HG02623 (cell line): ENCODE data around the gene FHAD1.
"Not testable (repeated sequence)": the region's sequence is repeated elsewhere in the genome, so short reads cannot be mapped to it uniquely, and the experiment has no call there.

Experiments used
- ATAC-seq: cut with Tn5 transposase; IDR thresholded peaks from one replicate; pipeline ENCODE4 v1.9.1; 2021; ENCODE audit warnings: moderate library complexity; ENCODE audit not compliant: unreplicated experiment

The FHAD1 gene

DNA sequence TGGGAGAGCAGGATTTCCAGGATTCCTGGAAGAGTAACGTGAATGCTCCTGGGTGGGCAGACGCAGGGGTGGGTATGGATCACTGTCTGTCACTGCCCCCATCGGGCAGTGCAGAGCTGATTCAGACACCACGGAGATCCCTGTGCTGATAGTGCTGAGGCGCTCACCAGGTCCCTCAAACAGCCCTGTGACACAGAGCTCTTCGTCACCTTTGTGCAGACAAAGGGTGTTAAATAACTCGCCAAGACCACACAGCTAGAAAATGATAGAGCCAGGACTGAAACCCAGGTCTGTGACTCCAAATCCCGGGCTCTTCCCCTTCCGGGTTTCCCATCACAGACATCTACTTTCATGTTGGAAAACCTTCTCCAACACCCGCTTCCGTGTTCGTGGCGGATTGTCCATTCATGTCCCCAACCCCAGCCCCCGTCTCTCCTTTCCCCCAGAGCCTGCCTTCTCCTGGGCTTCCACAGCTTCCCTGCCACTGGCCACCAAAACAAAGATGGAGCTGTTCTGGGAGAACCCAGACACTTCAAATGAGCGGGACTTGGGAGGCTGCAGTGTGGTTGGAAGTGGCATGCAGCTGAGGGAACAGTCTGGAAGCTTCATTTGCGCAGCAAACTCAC is 165.3 kb downstream of the FHAD1 start:
- ATAC-seq = no peak

DNA sequence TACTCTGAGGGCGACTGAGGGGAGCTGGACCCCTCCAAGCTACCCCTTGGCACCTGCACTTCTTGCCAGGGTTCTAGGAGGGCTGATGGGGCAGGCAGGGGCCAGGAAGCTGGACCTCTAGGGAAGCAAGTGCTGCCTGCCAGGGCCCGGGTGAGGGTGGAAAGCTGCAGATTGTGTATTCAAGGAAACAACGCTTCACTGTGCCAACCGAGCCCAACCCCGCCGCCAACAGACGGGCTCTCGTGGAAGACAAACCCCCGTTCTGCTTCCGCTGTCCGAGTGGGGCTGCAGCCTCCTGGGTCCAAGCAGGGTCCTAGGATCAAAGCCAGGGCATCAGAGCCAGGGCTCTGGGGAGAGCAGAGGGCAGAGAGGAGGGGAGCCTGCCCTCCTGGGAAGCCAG is 165.8 kb downstream of the FHAD1 start:
- no peak for ATAC-seq

DNA sequence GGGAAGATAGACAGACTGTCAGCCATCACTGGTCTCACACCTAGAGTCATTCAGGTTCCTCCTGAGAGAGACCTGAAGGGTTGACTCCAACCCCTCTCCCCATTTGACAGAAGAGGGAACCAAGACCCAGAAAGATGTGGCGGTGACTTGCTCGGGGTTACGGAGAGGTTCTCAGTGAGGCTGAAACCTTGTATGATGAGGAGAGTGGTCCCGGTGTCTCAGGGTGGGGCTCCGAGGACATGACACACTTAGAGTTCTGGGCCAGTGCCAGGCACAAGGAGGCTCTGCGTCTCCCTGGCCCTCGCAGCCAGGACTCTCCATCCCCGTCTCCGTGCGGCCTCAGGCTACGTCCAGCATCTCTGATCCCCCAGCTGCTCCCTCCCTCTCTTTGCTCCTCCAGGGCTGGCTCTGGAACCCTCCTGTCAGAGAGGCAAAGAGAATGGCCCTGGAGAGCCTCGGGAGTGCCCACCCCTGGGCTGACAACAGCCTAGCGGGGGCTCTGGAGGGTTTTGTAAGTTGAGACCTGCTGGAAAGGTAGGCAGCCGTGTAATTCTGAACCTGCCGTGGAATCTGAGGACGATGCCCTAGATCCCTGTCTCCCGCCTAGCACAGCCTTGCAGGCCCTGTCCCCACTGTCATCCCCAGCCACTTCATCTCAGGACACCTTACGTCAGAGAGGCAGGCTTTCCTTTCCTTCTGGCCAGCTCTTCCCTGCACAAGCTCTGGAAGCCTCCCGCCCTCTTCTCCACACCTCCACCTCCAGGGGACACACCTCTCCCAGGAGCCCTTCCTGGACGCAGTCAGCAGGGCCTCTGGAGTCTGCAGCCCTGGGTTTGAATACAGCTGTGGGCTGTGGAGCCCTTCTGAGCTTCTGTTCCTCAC is 166.8 kb downstream of the FHAD1 start:
- ATAC-seq = no peak

DNA sequence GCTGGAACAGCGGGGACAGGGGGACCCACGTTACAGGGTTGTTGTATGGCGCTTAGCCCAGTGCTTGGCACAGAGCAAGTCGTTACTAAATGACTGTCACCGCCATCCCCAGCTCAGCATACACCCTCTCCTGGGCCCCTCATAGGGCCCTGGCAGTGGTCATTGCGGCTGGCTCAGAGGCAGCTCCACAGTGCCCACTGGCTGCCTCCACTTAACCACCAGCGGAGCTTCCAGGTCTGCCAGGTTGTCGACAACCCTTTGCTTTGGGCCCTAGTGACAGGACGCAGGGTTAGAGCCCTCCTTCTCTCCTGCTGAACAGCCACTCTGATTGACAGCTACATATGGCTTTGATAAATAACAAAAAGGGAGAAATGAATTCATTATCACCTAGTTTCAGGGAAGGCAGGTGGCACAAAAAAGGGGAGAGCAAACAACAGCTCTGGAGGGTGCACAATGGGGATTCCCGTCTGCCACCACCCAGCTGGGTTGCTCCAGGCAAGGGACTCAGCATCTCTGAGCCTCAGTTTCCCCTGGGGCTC is 167.5 kb downstream of the FHAD1 start:
- no peak for ATAC-seq

DNA sequence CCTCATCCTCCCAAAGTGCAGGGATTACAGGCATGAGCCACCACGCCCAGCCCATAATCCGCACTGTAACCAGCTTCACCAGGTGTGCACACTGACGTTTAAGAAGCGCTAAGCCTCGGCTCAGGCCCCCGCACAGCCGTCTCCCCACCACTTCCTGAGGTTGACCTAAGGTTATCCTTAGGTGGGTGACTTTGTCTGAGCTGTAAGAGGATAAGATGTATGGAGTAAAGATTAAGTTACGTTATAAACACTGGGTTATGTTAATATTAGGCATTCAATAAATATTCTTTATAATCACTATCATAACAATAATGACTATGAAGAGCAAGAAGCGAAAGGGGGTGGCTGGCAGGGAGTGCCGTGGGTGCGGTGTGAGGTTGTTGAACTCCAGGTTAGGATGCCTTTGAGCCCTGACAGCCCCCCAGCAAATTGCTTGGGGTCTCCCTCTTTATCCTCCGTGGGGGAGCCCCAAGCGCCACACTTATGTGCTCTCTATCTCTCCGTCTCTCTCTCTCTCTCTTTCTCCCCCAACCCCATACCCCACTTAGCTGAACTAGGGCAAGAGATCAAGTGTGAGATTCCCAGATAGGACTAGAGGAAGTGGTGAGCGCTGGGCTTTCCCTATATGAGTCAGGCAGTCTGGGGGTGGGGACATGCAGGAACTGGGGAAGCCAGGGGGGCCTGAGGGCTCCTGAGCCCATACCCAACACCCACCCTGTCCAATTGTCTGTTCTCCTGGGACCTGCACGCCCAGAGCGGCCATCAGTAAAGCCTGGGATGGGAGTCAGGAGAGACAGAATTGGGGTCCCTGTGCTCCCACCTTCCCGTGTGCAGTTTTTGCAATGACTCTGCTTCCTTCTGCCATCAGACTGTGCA is 170.3 kb downstream of the FHAD1 start:
- no peak for ATAC-seq

DNA sequence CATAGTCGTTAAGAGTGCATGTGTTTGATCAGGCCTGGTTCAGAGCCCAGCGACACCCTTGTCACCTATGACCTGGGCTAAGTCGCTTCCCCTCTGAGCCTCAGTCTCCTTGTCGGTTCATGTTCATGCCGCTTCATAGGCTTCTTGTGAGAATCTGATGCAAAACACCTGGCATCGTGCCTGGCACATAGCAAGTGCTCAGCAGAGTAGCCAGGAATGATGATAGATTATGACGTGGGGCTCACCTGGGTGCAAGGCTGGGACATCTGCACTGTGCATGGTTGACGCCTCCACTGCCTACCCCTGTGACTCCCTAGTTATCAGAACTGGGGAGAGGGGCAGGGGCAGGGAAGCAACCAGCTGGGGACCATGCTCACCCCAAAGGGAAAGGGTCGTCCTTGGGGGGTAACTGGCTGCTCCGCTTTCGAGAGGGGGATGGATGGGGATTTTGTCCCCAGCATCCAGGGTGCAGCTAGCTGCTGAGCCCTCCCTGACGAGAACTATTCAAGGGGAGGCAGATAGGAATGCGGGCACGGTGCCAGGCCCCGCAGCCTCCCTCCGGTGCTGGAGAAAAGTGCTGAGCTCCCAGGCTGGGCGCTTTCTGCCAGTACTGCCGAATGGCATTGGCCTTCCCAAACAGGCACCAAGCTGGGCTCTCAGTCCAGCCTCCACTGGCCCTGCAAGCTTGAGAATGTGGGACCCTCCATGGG is 171.9 kb downstream of the FHAD1 start:
- ATAC-seq = no peak

DNA sequence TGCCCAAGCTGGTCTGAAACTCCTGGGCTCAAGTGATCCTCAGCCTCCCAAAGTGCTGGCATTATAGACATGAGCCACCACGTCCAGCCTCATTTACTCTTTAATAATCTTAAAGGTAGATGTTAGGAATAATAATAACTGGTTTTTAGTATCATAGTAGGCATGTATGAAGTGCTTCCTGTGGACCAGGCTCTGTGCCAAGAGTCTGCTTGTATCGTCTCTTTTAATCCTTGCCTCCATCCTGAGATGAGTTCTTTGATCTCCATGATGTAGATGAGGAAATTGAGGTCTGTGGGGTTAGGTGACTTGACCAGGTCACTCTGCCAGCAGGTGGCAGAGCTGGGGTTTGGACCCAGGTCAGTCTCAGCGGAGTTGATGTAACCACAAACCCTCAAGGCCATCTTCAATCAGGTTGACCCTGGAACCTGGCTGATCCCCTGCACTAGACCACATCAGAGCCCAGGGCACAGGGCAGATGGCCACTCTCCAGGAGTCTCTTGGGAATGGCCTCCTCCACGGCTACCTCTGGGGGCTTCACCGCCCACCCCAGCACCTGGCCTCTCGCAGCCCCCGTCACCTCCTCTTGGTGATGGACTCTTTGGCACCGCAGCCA is 173.9 kb downstream of the FHAD1 start:
- ATAC-seq = no peak

DNA sequence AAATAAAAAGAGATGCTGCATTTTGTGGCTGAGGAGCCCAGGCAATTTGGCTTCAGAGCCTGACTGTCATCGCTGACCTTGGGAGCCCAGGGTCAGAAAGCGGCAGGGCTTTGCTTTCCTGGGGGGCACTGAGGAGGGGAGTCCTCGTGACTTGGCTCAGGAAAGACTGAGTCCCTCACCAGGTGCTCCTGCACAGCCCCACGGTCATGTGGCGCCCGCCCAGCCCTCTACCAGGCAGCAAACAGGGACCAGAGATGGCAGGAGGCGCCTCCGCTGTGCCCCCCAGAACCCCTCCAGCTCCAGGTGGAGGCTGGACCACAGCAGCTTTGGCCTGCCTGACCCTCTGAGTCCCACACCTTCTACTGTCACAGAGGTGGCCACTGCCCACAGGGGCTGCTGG is 175.8 kb downstream of the FHAD1 start:
- ATAC-seq = no peak

DNA sequence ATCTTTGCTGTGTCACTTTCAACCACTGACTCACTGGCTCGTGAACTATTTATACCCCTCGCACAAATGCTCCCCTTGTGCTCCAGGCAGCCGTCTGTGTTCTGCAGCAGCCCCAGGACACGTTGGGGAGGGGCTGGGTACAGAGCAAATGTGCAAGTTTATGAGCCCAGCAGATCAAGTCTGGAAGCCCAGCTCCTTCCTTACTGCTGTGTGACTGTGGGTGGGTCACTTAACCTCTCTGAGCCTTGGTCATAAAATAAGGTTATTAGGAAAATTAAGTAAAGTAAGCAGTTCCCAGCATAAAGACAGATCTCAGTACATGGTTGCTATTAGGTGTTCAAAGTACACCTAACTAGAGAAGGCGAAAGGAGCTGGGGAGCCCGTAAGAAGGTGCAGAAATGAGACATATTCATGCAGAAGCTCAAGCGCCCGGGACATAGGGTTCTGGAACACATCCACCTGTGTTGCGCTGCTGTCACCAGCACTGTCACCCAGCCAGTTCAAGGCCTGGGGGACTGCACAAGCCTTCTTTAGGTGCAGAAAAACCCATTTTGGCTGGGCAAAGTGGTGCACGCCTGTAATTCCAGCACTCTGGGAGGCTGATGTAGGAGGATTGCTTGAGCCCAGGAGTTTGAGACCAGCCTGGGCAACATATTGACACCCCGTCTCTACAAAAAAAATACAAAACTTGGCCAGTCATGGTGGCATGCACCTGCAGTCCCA is 176.5 kb downstream of the FHAD1 start:
- no peak for ATAC-seq

DNA sequence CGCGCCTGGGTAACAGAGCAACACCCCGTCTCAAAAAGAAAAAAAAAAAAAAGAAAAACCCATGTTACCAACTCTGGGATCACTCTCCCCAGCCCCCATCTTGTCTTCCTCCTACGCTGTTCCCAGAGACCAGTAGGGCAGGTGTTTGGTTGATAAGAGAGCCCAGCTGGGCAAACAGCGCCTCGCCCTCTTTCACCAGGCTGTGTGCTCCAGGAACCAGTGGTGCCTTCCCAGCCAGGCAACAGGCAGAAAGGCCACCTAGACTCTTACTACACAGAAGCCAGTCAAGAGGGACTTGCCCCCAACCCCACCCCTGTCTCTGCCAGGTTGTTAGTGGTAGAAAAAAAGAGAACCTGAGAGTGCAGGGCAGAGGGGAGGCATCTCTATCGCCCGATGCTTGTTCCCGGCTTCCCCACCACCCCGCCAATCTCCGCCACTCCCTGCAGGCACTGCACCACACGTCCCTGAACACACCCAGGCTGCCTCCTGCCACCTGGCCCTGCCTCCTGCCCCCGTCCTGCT is 177.2 kb downstream of the FHAD1 start:
- ATAC-seq = no peak

DNA sequence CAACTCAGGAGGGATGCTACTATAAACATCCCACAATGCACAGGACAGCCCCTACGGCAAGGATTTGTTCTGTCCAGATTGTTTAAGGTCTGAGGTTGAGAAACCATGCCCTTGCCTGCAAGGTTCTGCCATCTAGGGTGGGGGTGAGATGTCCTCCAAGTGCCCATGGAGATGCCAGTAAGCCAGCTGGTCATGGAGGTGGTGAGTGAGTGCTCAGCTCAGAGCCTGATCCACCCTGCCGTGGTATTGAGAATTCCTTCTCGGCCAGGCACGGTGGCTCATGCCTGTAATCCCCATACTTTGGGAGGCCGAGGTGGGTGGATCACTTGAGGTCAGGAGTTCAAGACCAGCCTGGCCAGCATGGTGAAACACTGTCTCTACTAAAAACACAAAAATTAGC is 178.0 kb downstream of the FHAD1 start:
- ATAC-seq = no peak

DNA sequence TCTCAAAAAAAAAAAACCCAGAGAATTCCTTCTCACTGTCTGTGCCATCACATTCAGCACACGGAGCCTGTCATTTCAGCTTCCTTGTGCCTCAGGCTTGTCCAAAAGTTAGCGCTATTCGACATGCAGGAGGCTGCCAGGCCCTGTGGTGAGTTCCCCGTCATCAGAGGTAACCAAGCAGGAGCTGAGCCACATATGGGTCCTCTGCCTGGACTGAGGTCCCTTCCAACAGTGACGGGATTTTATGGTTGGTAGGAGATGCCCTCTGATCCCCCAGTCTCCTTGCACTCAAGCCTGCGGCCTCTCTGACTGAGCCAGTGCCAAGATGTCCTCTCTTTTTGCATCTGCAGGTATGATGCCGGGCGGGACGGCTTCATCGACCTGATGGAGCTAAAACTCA is 178.5 kb downstream of the FHAD1 start:
- no peak for ATAC-seq

DNA sequence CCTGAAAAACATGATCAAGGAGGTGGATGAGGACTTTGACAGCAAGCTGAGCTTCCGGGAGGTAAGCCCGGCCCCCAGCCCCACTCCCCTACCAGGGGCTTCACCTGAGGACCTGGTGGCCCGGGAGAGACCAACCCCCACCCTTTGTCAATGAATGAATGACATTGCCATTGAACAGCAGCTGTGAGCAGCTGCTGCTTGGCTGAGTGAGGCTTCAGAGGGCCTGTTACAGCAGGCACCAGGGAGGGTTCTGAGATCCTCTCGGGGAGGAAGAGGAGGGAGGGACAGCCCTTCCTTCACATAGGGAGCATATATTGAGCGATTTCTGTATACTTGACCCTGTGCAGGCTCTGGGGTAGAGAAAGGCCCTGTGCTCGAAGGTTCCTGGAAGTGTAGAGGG is 178.9 kb downstream of the FHAD1 start:
- no peak for ATAC-seq

DNA sequence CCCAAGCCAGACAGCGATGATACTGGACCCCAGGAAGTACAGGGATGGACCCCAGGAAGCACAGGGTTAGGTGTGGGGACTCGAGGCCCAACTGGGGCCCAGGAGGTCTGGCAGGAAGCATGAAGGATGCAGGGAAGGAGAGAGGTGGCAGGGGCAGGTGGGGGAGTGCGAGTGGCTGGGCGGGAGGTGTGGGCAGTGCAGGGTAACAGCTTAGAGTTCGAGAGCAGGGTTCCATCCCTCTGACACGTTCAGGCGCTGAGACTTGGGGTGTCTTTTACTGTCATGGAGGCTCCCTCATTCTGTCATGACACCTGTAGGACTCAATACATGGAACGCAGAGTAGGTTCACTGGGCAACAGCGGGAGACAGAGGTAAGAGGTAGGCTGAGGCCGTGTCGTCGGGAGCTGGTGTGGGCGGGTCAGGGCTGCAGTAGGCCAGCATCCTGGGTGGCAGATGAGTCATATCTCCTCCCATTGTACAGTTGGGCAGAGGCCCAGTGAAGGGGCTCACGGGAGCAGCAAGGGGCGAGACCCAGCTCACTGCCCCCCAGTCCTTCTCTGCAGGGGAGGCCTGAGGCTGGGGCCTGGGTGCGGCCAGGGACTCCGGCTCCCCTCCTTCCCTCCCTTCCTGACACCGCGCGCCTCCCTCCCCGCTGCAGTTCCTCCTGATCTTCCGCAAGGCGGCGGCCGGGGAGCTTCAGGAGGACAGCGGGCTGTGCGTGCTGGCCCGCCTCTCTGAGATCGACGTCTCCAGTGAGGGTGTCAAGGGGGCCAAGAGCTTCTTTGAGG is 179.7 kb downstream of the FHAD1 start:
- ATAC-seq = no peak

DNA sequence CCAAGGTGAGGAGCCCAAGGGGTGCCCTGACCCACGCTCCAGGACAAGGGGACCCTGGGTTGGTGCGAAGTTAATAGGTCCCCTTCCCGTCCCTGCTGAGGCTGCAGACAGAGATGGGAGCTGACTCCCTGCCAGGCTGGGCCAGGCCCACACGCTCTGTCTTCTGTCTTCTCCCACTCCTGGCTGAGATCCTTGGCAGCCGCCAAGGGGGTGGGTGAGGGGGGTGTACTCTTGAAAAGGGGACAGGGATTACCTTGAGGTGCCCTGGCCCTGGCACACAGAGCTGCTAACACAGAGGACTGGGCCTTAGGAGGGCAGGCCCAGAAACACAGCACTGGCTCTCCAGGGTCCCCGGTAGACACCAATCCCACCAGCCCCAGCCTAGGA is 180.2 kb downstream of the FHAD1 start:
- ATAC-seq = no peak

DNA sequence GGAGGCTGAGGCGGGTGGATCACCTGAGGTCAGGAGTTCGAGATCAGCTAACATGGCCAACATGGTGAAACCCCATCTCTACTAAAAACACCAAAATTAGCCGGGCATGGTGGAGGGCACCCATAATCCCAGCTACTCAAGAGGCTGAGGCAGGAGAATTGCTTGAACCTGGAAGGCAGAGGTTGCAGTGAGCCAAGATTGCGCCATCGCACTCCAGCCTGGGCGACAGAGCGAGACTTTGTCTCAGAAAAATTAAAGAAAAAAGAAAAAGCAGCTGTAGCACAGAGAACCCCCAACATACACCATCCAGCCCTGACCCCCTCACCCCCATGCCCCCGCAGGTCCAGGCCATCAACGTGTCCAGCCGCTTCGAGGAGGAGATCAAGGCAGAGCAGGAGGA is 181.2 kb downstream of the FHAD1 start:
- not testable (repeated sequence) for ATAC-seq

DNA sequence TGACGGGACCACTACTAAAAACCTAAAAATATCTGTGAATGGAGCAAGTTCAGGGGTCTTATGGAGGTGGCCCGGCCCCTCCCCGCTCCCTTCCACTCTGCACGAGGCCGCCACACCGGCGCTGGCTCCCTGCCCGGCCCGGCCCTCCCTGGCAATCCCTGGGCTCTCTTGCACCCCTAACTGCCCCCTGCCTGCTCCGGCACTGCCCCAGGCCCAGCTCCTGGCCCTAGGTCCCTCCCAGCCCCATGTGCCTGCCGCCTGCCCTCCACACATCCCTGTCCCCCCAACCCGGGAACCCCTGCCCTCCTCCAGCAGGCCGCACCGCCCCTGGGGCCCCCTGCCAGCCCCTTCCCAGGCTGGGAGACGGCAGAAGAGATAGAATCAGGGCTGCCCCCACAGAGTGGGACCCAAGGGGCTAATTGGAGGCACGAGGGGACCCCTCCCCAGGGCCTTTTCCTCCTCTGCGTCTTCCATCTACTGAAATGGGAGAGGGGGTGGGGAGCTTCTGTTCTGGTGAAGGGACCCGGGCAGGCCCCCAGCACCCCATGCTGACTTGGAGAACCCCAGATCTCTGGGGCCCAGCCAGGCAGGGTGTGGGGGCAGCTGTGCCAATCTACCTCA is 181.9 kb downstream of the FHAD1 start:
- ATAC-seq = no peak

DNA sequence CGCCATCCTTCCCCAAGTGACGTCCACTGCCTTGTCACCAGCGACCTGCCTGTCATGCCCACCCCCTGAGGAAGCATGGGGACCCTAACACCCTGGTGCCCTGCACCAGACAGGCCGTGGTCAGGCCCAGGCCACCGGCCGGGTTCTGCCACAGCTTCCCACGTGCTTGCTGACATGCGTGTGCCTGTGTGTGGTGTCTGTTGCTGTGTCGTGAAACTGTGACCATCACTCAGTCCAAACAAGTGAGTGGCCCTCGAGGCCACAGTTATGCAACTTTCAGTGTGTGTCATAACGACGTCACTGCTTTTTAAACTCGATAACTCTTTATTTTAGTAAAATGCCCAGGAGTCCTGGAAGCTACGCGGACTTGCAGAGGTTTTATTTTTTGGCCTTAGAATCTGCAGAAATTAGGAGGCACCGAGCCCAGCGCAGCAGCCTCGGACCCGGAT is 182.7 kb downstream of the FHAD1 start:
- no peak for ATAC-seq
